RWPE1 (cell line): Measurements from ENCODE around the gene PDE4B.

Source experiments
- CTCF ChIA-PET: fragments of 350-600 bp; sonication (Branson Sonifier 250); formaldehyde crosslinking; extraction: SDS; loops from one replicate; lab custom pipeline; 2021; lab: Yijun Ruan, JAX
- POLR2A ChIA-PET: fragments of 400-600 bp; formaldehyde crosslinking; extraction: SDS; loops from one replicate; lab custom pipeline; 2020; ENCODE audit warnings: antibody characterized with exemption; ENCODE audit not compliant: low non-redundant PET; lab: Yijun Ruan, JAX
- DNase-seq: peaks from one replicate; pipeline ENCODE4 v3.0.0; 2012; ENCODE audit warnings: low spot score
- H3K27ac ChIP-seq: fragments of 450-650 bp; 2 replicates; pipeline ENCODE4 v1.5.1; 2017
- TF ChIP-seq, protein P1 (sequence below): fragments of 450-650 bp; conservative IDR thresholded peaks from 2 replicates; pipeline ENCODE4 v1.5.1; 2017; ENCODE audit warnings: low read depth, mild to moderate bottlenecking

Gene PDE4B

DNA sequence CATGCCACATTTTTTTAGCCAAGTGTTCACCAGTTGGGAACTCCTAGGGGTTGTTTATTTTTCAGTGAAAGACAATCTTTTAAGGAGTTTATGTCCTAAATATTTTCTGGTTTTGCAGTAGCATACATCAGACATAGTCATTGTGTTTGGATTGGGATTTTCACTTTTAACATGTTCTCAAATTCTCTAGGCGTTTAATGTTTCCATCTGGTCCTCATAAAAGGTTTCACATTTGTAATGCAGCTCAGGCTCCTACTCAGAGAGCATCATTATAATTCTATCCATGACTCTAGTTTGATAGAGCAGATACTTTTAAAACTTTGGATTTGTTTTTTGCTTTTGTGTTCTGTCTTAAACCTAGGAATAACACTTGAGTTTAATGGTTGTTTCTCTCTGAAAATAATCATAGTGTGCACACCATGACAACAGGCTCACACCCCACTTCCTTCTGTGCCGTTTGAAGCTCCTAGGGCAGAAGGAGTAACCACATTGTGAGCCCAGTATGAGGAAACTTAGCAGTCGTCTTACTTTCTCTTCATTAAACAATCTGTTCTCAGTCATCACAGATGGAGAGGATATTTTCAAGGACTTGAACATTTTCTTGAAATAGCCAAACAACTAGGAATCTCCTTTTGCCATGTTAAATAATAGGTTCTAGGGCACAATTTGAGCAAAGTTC, 219.6 kb downstream of the PDE4B start:
- no peak for DNase-seq
- CTCF ChIA-PET, result no interaction called here
- H3K27ac ChIP-seq, result no peak overlapping the region
- POLR2A ChIA-PET, result no interaction called here
- TF ChIP-seq, protein P1, sequence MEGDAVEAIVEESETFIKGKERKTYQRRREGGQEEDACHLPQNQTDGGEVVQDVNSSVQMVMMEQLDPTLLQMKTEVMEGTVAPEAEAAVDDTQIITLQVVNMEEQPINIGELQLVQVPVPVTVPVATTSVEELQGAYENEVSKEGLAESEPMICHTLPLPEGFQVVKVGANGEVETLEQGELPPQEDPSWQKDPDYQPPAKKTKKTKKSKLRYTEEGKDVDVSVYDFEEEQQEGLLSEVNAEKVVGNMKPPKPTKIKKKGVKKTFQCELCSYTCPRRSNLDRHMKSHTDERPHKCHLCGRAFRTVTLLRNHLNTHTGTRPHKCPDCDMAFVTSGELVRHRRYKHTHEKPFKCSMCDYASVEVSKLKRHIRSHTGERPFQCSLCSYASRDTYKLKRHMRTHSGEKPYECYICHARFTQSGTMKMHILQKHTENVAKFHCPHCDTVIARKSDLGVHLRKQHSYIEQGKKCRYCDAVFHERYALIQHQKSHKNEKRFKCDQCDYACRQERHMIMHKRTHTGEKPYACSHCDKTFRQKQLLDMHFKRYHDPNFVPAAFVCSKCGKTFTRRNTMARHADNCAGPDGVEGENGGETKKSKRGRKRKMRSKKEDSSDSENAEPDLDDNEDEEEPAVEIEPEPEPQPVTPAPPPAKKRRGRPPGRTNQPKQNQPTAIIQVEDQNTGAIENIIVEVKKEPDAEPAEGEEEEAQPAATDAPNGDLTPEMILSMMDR, result no peak

DNA sequence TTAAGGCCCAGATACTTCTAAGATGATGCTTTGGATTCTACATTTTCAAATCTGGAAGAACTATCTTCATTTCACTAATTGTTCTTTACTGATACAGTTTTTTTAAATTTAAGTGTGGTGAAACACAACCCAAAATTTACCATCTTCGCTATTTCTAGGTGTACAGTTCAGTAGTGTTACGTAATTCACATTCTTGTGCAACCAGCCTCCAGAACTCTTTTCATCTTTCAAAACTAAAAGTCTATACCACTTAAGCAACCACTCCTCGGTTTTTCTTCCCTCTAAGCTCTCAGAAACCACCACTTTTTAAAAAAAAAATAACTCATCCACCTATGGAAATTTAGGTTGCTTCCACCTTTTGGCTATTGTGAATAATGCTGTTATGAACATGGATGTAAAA, 220.7 kb downstream of the PDE4B start:
- H3K27ac ChIP-seq, result no peak overlapping the region
- CTCF ChIA-PET, result interaction anchor here (0.6 kb wide), 1 partner anchor 35 kb away, joined by 3 read pairs; no protein-coding TSS in a partner anchor
- POLR2A ChIA-PET, result no interaction called here
- no peak for DNase-seq
- TF ChIP-seq, protein P1, result no peak

DNA sequence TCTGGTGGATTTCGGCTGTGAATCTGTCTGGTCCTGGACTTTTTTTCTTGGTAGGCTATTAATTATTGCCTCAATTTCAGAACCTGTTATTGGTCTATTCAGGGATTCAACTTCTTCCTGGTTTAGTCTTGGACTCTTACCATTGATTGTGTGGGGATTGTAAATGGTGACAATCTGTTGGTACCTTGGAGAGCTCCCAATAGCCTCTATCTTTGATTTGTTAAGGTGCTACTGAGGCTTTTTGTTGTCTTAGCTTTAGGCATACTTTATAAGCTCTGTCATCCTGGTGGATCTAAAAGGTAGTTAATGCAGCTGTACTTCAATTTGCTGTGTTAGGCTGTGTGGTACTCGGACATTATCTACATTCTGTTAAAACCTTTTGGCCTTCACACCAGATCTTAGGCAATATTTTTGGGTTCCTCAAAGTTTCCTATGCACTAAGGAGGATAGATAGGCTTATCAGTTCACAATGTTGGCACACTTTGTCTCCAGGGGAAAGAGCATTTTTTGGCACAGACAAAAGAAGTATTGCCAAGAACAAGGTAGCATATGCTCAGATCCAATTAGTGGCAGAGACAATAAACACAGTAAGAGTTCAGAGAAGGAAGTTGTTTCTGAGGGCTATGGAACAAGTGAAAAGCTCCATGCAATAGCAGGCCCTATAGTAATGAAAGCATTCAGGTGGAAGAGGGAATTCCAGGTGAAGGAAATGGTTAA, 230.4 kb downstream of the PDE4B start:
- POLR2A ChIA-PET, result no interaction called here
- DNase-seq, result no peak
- no peak overlapping the region for H3K27ac ChIP-seq
- TF ChIP-seq, protein P1, result no peak
- CTCF ChIA-PET, result no interaction called here

DNA sequence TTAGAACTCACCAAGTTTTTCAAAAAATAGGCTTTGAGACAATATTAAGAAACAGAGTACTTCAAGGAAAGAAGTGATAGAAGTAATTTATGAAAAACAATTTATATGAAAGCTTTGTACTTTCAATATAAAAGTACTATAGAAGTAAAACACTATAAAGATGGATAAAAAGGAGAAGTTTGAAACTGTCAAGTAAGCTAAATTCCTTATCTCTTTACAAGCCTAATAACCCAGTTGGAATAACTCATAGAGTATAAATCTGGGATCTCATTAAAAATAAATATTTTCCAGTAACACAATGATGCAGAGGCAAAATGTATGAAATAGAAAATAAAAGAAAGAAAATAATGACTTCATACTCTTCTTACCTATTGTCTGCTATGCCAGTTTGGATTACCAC, 232.5 kb downstream of the PDE4B start:
- TF ChIP-seq, protein P1, result no peak
- ChIA-PET CTCF (no interaction called here), POLR2A (no interaction called here)
- DNase-seq, result no peak
- no peak overlapping the region for H3K27ac ChIP-seq

DNA sequence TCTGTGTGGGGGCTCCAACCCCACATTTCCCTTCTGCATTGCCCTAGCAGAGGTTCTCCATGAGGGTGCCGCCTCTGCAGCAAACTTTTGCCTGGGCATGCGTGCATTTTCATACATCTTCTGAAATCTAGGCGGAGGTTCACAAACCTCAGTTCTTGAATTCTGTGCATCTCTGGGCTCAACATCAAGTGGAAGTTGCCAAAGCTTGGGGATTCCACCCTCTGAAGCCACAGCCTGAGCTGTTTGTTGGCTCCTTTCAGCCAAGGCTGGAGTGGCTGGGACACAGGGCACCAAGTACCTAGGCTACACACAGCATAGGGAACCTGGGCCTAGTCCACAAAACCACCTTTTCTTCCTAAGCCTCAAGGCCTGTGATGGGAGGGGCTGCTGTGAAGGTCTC, 235.3 kb downstream of the PDE4B start:
- ChIA-PET CTCF (no interaction called here), POLR2A (no interaction called here)
- H3K27ac ChIP-seq, result no peak overlapping the region
- TF ChIP-seq, protein P1, result no peak
- DNase-seq, result no peak

DNA sequence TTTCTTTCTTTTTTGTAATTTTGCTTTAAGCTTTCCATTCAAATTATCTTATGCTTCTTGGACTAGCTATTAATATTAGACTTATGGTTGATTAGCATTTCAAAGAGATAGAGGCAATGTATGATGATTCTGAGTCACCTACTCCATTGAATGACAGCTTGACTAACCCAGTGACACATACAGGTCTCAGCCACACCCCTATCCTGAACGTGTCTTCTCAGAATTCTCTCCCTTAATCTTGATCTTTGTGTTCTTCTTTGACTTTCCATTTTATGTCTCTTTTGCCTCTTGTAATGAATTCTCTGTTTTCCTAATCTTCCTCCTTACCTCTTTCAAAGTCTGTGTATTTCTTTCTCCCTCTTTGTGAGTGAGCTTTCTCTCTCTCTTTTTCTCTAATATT, 241.1 kb downstream of the PDE4B start:
- POLR2A ChIA-PET, result no interaction called here
- TF ChIP-seq, protein P1, result no peak
- CTCF ChIA-PET, result no interaction called here
- peak; percentile 2 for DNase-seq
- no peak overlapping the region for H3K27ac ChIP-seq
